Activated T-cell treated with anti-CD3 and anti-CD28 coated beads for 1 hour (primary cell): ENCODE results near the gene ITGAE.

ENCODE experiments used
- DNase-seq: peaks from one replicate; pipeline ENCODE4 v3.0.0-alpha.2; 2020; ENCODE audit warnings: low read depth

Gene ITGAE

GRCh38 chr17:3818786-3819185, 17.8 kb upstream of the ITGAE start:
- DNase-seq, result no peak

- DNase-seq, result no peak
Measured at GRCh38 chr17:3817851-3818605, 17.0 kb upstream of the ITGAE start.

- no peak for DNase-seq
Measured at GRCh38 chr17:3815925-3816324, 14.9 kb upstream of the ITGAE start.

GRCh38 chr17:3815122-3815521, 14.1 kb upstream of the ITGAE start:
- DNase-seq, result no peak

GRCh38 chr17:3814361-3814760, 13.4 kb upstream of the ITGAE start:
- no peak for DNase-seq

- DNase-seq, result no peak
Measured at GRCh38 chr17:3813171-3813570, 12.2 kb upstream of the ITGAE start.

- no peak for DNase-seq
Measured at GRCh38 chr17:3812771-3813170, 11.8 kb upstream of the ITGAE start.

- DNase-seq, result no peak
Measured at GRCh38 chr17:3812284-3812683, 11.3 kb upstream of the ITGAE start.

- DNase-seq, result no peak
Measured at GRCh38 chr17:3810019-3810418, 9.0 kb upstream of the ITGAE start.

GRCh38 chr17:3809135-3809534, 8.1 kb upstream of the ITGAE start:
- DNase-seq, result no peak

GRCh38 chr17:3808701-3809100, 7.7 kb upstream of the ITGAE start:
- no peak for DNase-seq

- no peak for DNase-seq
Measured at GRCh38 chr17:3805581-3805980, 4.6 kb upstream of the ITGAE start.

- DNase-seq, result no peak
Measured at GRCh38 chr17:3804503-3804931, 3.5 kb upstream of the ITGAE start.

- DNase-seq, result no peak
Measured at GRCh38 chr17:3803308-3803640, 2.3 kb upstream of the ITGAE start.

- DNase-seq, result no peak
Measured at GRCh38 chr17:3802461-3803307, 1.7 kb upstream of the ITGAE start.

GRCh38 chr17:3801792-3802191, 804 bp upstream of the ITGAE start:
- DNase-seq, result no peak

GRCh38 chr17:3801347-3801746, 359 bp upstream of the ITGAE start:
- DNase-seq, result no peak

GRCh38 chr17:3799181-3799945, 1.6 kb downstream of the ITGAE start:
- DNase-seq, result no peak

GRCh38 chr17:3798273-3799180, 2.5 kb downstream of the ITGAE start:
- no peak for DNase-seq

GRCh38 chr17:3796822-3797170, 4.2 kb downstream of the ITGAE start:
- no peak for DNase-seq

GRCh38 chr17:3796110-3796821, 4.7 kb downstream of the ITGAE start:
- peak; percentile 54 for DNase-seq
